Progenitor cell of endocrine pancreas (in vitro differentiated cells): ENCODE data around the gene TIAM2. TPM values are rescaled to one million over a fixed set of nuclear protein-coding genes. Genes with fewer than 3 reads are reported as not detected.

ENCODE experiments used
- DNase-seq: peaks from one replicate; pipeline ENCODE4 v3.0.0; 2021; ENCODE audit warnings: low spot score; ENCODE audit not compliant: unreplicated experiment
- H3K27ac Mint-ChIP-seq: 2 replicates; pipeline ENCODE4 v1.8.0; 2021; ENCODE audit warnings: mild to moderate bottlenecking, moderate library complexity, mixed read lengths
- H3K27me3 Mint-ChIP-seq: 2 replicates; pipeline ENCODE4 v1.8.0; 2021; ENCODE audit warnings: mixed read lengths
- H3K36me3 Mint-ChIP-seq: 2 replicates; pipeline ENCODE4 v1.8.0; 2022; ENCODE audit warnings: mixed read lengths; ENCODE audit not compliant: insufficient read depth
- H3K4me1 Mint-ChIP-seq: 2 replicates; pipeline ENCODE4 v1.8.0; 2021; ENCODE audit warnings: low read depth, mixed read lengths
- H3K4me3 Mint-ChIP-seq: 2 replicates; pipeline ENCODE4 v1.8.0; 2021; ENCODE audit warnings: low read depth, mild to moderate bottlenecking, moderate library complexity, mixed read lengths
- H3K9me3 Mint-ChIP-seq: 2 replicates; pipeline ENCODE4 v1.8.0; 2021; ENCODE audit warnings: low read depth, mixed read lengths
- total RNA-seq: library from RNA; stranded (reverse); gene quantifications from 2 replicates; pipeline ENCODE4 v1.2.1, GENCODE V29; 2021
- TF ChIP-seq, protein P1 (sequence below): fragments of 200-600 bp; sonication (generic); IDR thresholded peaks from one replicate; pipeline ENCODE4 v1.5.0; 2021; ENCODE audit warnings: antibody characterized with exemption, mild to moderate bottlenecking; ENCODE audit not compliant: unreplicated experiment

TIAM2 gene
- total RNA-seq, 1 donor from 2014 or later, result 14.3 TPM

DNA sequence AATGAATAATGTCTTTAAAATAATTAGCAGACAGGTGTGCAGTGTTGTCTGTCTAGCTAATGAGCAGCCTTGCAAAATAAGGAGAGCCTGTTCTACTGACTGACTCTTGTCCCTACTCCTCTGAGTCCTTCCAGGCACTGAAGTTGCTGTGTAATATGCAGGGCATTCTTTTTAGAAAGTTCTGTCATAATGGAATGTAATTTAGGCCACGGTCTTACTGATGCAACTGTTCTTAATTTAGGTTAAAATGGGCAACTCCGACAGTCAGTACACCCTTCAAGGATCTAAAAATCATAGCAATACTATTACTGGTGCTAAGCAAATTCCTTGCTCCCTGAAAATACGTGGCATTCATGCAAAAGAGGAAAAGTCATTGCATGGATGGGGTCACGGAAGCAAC is 133.9 kb downstream of the TIAM2 start:
- Mint-ChIP-seq H3K27ac (no peak overlapping the region), H3K36me3 (peaks cover 4% of the 10 kb centered on the region), H3K9me3 (no peaks in the 10 kb centered on the region), H3K27me3 (peaks cover 2% of the 10 kb centered on the region), H3K4me1 (peaks cover 4% of the 10 kb centered on the region), H3K4me3 (no peak overlapping the region)
- DNase-seq, result no peak
- TF ChIP-seq, protein P1, sequence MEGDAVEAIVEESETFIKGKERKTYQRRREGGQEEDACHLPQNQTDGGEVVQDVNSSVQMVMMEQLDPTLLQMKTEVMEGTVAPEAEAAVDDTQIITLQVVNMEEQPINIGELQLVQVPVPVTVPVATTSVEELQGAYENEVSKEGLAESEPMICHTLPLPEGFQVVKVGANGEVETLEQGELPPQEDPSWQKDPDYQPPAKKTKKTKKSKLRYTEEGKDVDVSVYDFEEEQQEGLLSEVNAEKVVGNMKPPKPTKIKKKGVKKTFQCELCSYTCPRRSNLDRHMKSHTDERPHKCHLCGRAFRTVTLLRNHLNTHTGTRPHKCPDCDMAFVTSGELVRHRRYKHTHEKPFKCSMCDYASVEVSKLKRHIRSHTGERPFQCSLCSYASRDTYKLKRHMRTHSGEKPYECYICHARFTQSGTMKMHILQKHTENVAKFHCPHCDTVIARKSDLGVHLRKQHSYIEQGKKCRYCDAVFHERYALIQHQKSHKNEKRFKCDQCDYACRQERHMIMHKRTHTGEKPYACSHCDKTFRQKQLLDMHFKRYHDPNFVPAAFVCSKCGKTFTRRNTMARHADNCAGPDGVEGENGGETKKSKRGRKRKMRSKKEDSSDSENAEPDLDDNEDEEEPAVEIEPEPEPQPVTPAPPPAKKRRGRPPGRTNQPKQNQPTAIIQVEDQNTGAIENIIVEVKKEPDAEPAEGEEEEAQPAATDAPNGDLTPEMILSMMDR, result no peak

DNA sequence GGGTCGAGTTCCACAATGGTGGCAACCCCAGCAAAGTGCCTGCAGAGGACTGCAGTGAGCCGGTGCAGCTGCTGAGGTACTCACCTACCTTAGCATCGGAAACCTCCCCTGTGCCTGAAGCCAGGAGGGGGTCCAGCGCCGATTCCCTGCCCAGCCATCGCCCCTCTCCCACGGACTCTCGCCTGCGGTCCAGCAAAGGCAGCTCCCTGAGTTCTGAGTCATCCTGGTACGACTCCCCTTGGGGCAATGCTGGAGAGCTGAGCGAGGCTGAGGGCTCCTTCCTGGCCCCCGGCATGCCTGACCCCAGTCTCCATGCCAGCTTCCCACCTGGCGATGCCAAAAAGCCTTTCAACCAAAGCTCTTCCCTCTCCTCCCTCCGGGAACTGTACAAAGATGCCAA is 134.6 kb downstream of the TIAM2 start:
- TF ChIP-seq, protein P1, result no peak
- H3K4me3 Mint-ChIP-seq, result no peak overlapping the region
- H3K27ac Mint-ChIP-seq, result no peak overlapping the region
- no peak for DNase-seq
- H3K36me3 Mint-ChIP-seq, result peaks cover 4% of the 10 kb centered on the region
- peaks cover 4% of the 10 kb centered on the region for H3K4me1 Mint-ChIP-seq
- H3K27me3 Mint-ChIP-seq, result peaks cover 2% of the 10 kb centered on the region
- H3K9me3 Mint-ChIP-seq, result no peaks in the 10 kb centered on the region

DNA sequence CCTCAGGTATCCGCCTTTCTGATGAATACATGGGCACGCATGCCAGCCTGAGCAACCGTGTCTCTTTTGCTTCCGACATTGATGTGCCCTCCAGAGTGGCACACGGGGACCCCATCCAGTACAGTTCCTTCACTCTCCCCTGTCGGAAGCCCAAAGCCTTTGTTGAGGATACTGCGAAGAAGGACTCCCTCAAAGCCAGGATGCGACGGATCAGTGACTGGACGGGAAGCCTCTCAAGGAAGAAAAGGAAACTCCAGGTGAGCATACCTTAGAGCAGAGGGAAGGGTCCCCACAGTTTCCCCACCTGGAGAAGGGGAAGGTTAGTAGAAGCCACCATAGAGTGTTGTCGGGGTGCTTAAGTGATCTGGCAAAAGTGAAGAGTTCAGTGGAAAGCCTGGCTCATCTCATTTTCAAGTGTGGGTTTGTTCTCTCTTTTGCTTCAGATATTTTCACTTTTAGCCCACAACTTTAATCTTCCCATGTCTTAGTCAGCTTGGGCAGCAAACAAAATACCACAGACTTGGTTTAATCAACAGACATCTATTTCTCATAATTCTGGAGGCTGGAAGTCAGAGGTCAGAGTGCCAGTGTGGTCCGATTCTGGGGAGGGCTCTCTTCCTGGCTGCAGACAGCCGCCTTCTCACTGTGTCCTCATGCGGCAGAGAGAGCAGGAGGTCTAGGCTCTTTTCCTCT is 135.2 kb downstream of the TIAM2 start:
- no peak for DNase-seq
- TF ChIP-seq, protein P1, result no peak
- peaks cover 4% of the 10 kb centered on the region for H3K4me1 Mint-ChIP-seq
- peaks cover 4% of the 10 kb centered on the region for H3K36me3 Mint-ChIP-seq
- peak overlapping the region; percentile 8 for H3K27ac Mint-ChIP-seq
- H3K4me3 Mint-ChIP-seq, result no peak overlapping the region
- no peaks in the 10 kb centered on the region for H3K9me3 Mint-ChIP-seq
- H3K27me3 Mint-ChIP-seq, result peaks cover 2% of the 10 kb centered on the region

DNA sequence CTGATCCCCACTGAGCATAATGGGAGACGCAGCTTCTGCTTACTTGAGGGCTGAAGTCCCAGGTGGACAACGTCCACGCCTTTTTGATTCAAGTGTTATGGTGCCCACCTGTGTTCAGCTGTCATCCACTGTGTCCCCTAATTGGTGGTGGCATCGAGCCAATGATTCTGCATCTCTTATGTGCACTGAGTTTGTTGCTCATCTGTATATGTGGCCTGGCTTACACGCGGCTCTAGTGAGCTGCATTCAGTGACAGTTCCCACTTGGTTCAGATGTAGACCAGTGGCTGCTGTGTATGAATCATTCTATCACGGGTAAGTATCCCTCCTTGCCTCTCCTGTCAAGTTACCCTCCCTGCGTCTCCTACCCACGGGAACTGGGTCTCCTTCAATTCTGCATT is 137.5 kb downstream of the TIAM2 start:
- no peak overlapping the region for H3K27ac Mint-ChIP-seq
- TF ChIP-seq, protein P1, result no peak
- peaks cover 5% of the 10 kb centered on the region for H3K27me3 Mint-ChIP-seq
- no peaks in the 10 kb centered on the region for H3K9me3 Mint-ChIP-seq
- H3K4me1 Mint-ChIP-seq, result no peaks in the 10 kb centered on the region
- DNase-seq, result no peak
- H3K36me3 Mint-ChIP-seq, result peaks cover 4% of the 10 kb centered on the region
- H3K4me3 Mint-ChIP-seq, result no peak overlapping the region

DNA sequence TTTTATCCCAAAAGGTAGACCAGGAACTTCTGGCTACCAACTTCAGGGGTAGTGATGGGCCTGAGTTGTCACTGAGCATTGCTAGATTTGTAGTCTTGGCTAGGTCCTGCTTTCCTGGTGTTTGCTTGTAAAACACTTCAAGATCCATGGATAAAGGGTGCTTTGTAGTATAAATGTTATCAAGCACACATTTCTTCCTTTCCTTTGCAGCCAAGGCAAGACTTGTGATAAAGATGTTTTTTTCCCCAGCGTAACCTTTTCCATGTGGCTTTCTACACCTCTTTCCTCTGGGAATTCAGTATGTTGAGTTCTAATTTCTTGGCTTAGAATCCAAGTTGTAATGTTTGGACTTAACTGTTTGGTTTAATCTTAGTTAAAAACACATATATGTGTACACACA is 145.9 kb downstream of the TIAM2 start:
- no peak overlapping the region for H3K27ac Mint-ChIP-seq
- H3K4me1 Mint-ChIP-seq, result peaks cover 30% of the 10 kb centered on the region
- TF ChIP-seq, protein P1, result no peak
- H3K4me3 Mint-ChIP-seq, result no peak overlapping the region
- no peak for DNase-seq
- H3K9me3 Mint-ChIP-seq, result no peaks in the 10 kb centered on the region
- H3K27me3 Mint-ChIP-seq, result peaks cover 33% of the 10 kb centered on the region
- peaks cover 1% of the 10 kb centered on the region for H3K36me3 Mint-ChIP-seq
